Measurements from ENCODE around the gene HMG20A.

Gene HMG20A

GRCh38 chr15:77516786-77517185 is 96.1 kb downstream of the HMG20A start:
- no peak for DNase-seq (ENCODE audit: low read depth, low spot score)

GRCh38 chr15:77517579-77517978 is 96.9 kb downstream of the HMG20A start:
- DNase-seq (ENCODE audit: low read depth, low spot score), result no peak

GRCh38 chr15:77518458-77518857 is 97.8 kb downstream of the HMG20A start:
- DNase-seq (ENCODE audit: low read depth, low spot score), result no peak

- DNase-seq (ENCODE audit: low read depth, low spot score), result no peak
These were observed 98.9 kb downstream of the HMG20A start for GRCh38 chr15:77519540-77519939.

- DNase-seq (ENCODE audit: low read depth, low spot score), result no peak
These were observed 100.5 kb downstream of the HMG20A start for GRCh38 chr15:77521206-77521605.

- no peak for DNase-seq (ENCODE audit: low read depth, low spot score)
These were observed 104.7 kb downstream of the HMG20A start for GRCh38 chr15:77525400-77525811.

- DNase-seq (ENCODE audit: low read depth, low spot score), result no peak
These were observed 105.4 kb downstream of the HMG20A start for GRCh38 chr15:77525907-77526594.

GRCh38 chr15:77526595-77527163 is 106.0 kb downstream of the HMG20A start:
- DNase-seq (ENCODE audit: low read depth, low spot score), result no peak

GRCh38 chr15:77527164-77527778 is 106.6 kb downstream of the HMG20A start:
- no peak for DNase-seq (ENCODE audit: low read depth, low spot score)

- no peak for DNase-seq (ENCODE audit: low read depth, low spot score)
These were observed 107.1 kb downstream of the HMG20A start for GRCh38 chr15:77527831-77528231.

- DNase-seq (ENCODE audit: low read depth, low spot score), result no peak
These were observed 107.7 kb downstream of the HMG20A start for GRCh38 chr15:77528290-77528967.

GRCh38 chr15:77528968-77529319 is 108.3 kb downstream of the HMG20A start:
- no peak for DNase-seq (ENCODE audit: low read depth, low spot score)

- DNase-seq (ENCODE audit: low read depth, low spot score), result no peak
These were observed 108.9 kb downstream of the HMG20A start for GRCh38 chr15:77529394-77530159.

- DNase-seq (ENCODE audit: low read depth, low spot score), result no peak
These were observed 109.9 kb downstream of the HMG20A start for GRCh38 chr15:77530576-77530975.

- no peak for DNase-seq (ENCODE audit: low read depth, low spot score)
These were observed 110.7 kb downstream of the HMG20A start for GRCh38 chr15:77531191-77532000.

- no peak for DNase-seq (ENCODE audit: low read depth, low spot score)
These were observed 111.5 kb downstream of the HMG20A start for GRCh38 chr15:77532067-77532710.

GRCh38 chr15:77532846-77533245 is 112.2 kb downstream of the HMG20A start:
- DNase-seq (ENCODE audit: low read depth, low spot score), result no peak

- DNase-seq (ENCODE audit: low read depth, low spot score), result no peak
These were observed 113.1 kb downstream of the HMG20A start for GRCh38 chr15:77533578-77534430.

All from iPS DF 19.7 (cell line).